Left forelimb (tissue), 1 donor: ENCODE measurements around the gene OTX2.

Experiments used
- DNase-seq: peaks from one replicate; pipeline ENCODE4 v3.0.0-alpha.2; 2018; ENCODE audit warnings: low spot score

The OTX2 gene

DNA sequence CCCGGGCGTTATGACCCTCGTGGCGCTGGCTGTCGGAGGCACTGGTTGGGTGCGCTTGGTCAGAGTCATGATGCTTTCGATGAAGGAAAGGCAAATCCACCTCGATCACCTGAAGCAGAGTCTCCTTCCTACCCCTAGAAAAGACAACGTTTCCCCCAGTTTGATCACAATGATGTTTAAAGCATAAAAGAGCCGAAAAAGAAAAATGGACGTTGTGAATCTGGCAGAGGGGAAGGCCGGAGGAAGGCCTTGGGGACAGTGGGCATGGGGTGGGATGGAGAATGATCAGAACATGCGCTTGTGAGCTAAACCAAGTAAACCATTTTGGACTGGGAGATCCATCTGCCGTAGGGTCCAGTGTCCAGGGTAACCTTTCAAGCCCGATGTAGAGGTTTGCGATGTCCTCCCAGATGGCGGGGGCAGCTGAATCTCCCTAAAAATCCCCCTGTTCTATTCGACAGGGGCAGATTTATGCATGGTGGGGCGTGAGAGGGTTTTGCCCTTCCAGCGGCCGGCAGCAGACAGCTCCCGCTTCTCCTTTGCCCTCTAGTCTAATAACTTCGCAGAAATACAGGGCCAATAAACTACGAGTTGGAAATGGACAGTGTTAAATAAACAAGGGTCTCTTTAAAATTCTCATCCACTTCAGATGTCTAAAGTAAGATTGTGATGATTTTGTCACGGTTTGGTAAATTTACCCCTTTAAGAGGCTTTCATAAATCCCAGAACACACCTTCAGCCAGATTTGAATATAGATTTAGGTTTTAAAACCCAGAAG is 2.3 kb upstream of the OTX2 start:
- DNase-seq = no peak

DNA sequence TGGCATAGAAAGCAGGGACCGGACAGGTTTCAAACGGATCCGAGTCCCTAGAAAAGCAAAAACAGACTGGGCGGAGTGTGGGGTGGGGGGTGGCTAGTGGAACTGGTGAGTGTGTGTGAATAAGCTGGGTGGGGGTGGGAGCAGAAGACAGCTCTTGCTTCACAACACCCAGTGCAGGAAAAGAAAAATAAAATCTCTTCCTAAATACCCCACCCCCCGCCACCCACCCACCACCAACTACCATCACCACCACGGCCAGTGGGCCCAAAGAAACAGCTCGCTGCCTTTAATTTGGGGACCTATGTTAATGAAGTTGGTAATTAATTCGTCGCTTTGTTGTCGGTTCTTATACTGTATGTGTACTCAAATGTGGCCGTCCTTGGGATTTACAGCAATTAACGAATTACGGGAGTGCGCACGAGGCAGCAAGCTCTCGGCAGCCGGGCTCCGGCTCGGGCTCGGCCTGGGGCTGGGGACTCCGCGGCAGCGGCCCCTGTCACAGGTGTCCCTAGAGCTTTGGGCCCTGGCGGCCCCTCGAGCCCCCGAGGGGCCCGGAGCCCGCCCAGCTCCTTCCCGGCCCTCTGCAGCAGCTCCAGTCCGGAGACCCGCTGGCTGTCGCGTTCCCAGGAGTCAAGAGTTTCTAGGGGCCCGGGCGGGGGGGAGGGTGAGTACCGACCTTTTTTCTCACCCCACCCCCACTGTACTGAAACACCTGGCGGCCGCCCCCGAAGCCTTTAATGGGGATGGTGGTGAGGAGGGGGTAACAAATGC is 1.5 kb upstream of the OTX2 start:
- DNase-seq = no peak

DNA sequence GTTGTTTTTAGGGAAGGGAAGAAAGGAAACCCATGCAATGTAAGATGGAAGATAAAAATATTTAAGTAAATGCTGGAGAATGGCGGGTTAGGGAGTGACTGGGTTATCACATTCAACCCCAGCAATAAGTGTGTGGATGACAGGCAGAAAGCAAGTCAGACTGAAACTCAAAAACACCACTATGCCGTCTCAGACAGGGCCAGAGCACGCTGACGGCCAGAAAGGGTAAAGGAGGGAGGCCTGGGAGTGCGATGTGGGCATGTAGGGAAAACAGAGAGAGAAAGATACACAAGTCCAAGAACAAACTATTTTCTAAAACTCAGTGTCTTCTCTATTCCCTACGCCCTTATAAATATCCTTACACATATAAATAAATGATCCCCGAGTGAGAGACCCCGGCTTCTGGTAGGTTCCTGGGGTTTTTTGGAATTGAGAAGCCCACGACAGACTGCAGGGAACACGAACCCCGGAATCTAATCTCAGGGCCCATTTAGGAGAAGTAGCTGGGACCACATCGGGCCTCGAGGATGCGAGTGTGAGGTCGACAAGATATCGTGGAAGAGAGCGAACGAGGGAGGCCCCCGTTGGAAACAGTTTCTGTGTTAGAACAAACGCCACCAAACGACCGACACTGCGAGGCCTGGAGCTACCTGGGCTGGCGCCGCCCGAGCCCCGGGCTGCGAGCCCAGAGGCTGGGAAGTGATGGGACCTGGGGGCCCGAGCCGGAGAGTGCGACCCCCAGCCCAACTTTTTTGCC is 735 bp upstream of the OTX2 start:
- peak; percentile 64 for DNase-seq

GRCh38 chr14:56809270-56810146 is 771 bp downstream of the OTX2 start:
- no peak for DNase-seq

- peak; percentile 65 for DNase-seq
These were observed 1.7 kb downstream of the OTX2 start for GRCh38 chr14:56808383-56809269.

GRCh38 chr14:56808110-56808382 is 2.2 kb downstream of the OTX2 start:
- DNase-seq = no peak

DNA sequence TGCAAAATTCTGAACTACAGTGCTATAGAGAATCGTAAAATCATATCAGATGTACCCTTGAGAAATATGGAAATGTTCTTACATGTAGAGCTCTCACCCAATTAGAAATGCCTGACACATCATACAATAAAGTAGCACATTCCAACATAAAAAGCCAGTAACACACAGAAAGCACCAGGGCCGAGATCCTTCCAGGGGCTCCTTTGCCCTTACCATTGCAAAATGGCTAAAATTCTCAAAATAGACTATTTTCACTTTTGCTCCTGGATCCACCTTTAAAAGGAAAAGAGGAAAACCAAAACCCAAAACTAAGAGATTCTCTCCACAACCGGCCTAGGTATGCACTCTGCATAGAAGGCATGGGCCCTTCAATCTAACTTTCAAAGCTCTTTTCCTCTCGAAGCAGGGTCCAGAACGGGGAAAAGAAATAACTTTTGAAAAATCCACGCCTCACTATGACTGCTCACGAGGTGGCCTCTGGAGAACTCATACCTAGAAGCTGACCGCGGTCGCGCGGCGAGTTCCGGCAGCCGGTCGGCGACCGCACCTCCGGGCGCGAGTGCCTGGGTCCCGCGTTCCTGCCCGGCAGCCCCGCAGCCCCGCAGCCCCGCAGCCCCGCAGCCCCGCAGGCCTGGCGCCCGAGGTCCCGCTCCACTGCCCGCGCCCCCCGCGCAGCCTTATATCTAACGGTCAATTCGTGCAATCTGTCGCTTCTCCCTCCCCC is 2.7 kb downstream of the OTX2 start:
- DNase-seq = no peak

- no peak for DNase-seq
These were observed 3.5 kb downstream of the OTX2 start for GRCh38 chr14:56806760-56807159.

DNA sequence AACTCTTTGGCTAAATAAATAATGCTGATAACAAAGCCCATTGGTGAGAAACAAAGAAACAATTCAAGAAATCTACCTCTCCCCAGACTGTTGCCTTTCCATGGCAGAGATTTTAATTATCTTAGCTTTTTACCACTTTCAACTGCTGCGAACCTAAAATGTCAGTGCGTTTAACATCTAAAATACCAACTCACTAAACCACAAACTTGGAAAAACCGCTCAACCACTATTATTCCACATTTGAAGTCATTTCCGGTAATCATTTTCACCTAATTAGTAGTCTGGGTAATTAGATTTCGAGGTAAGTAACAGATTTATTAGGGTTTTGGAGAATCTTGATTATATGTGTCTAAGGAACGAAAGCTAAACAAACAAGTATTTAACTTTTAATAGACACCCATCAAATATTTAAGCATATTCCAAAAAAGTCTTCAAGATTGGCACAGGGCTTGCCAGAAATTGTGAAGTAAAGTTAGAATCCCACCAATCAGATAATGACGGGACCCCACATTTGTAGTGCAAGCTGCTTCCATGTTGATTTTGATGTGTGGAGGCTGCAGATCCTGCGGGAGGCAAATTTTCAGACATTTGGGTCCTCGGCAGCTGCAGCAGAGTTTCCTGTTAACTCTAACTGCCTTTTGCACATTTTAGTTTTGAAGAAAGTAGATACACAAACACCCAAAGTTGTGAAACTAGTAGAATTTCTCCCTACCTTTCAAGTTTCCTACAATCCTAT is 4.1 kb downstream of the OTX2 start:
- DNase-seq = no peak

DNA sequence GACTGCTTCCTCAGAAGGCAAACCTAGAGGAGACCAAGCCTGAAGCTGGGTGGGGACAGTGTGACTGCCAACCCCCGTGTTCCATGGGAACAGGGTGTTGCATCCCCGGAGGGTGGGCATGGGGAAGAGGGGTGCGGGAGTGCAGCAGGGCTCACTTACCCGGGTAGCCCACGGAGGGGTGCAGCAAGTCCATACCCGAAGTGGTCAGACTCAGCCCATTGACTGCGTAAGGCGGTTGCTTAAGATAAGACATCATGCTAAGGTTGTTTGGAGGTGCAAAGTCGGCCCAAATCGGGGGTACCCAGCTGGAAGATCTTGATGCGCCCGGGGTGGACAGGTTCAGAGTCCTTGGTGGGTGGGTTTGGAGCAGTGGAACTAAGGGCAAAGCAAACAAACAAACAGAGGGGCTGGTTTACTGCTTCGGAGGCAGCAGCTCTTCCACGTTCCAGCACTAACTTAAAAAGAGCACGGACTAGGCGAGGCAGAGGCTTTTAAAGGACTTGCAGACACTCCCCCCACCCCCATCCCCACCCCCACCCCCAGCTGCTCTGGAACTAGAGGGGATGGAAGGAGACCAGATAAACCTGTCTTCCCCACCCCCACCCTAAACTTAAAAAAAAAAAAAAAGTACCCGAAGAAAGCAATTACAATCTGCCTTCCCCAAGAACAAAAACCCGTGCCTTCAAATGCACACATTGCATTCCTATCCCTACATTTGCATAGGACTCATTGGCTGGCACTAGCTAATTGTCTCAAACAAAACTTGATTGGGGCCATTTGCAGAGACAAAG is 4.9 kb downstream of the OTX2 start:
- DNase-seq = no peak

- no peak for DNase-seq
These were observed 6.3 kb downstream of the OTX2 start for GRCh38 chr14:56803816-56804535.

DNA sequence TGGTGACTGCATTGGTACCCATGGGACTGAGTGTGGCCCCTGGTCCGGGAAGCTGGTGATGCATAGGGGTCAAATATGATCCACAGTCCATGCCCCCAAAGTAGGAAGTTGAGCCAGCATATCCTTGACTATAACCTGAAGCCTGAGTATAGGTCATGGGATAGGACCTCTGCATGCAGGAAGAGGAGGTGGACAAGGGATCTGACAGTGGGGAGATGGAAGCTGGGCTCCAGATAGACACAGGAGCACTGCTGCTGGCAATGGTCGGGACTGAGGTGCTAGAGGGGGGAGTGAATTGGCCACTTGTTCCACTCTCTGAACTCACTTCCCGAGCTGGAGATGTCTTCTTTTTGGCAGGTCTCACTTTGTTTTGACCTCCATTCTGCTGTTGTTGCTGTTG is 8.4 kb downstream of the OTX2 start:
- no peak for DNase-seq

- no peak for DNase-seq
These were observed 11.0 kb downstream of the OTX2 start for GRCh38 chr14:56799343-56799645.

DNA sequence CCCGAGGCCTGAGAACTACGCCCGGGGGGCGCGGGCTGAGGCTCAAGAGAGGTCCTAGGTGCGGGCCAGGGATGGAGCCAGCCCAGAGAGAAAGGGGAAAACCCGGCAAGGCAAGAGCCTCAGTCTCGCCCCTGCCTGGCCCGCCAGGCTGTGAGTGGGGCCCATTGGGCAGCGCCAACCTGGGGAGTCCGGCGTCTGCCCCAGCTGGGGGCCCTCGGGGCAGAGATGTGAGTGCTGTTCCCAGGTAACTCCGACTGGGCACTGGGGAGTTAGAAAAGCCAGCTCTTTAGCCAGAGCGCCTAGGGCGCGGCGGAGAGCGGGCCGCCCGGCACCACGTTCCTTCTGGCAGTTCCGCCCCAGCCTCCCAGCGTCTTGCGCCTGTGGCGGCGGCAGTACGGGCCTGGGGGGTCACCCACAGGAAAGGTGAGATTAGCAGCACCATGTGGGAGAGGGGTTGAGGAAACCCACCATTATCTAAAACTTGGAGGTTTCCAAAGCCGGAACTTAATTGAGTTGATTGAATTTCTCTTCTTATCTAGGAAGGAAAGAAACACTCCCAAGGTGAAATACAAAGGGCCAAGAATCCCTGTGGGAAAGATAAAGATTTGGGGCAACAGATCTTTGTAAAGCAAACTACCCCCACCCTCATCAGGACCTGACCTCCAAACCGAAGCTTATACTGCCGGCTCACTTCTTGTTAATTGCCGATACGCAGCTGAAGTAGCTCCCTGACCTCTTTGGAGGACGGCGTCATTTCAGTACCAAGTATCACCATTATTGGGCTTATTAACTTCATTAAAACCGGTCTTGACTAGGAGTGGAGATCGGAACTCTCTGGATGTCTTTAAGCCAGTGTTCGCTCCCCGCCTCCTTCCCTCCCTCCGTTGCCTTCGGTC is 11.6 kb downstream of the OTX2 start:
- no peak for DNase-seq

DNA sequence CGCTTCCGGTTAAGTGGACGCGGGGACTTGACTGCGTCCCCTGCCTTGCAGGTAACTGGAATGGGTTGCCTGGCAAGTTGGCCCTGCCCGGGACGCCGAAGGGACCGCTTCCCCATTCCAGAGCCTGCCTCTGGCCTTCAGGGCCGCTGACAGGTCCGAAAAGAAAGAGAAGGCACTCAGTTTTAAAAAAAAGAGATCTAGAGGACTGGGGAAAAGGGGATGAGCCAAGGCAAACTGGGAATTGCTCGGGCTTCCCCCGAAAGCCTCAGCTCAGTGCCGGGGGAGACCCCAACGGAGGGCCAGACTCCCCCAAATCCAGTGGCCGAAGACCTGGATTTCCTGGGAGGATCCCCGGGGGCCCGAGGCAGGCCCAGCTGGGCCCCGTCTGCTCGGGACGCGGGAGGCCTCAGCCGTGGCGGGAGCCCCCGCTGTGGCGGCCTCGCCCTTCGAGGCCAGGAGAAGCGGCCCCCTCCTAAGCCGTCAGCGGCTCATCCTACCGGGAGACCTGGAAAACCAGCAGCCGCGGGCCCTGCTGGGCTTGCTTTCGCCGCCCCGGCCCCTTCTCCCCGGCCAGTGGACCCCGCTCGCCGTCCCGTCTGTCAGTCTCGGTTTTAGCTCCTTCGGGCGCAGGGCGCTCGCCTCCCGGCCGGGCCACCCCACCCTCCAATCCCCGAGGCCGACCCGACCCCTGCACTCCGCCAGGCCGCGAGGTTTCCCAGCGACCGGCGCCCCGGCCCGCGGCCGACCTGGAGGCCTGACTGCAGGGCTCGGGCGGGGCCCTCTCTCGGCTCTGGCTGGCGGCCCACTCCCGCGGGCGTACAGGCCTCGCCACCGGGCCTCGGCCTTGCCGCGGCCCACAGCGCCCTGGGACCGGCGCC is 12.5 kb downstream of the OTX2 start:
- DNase-seq = no peak

DNA sequence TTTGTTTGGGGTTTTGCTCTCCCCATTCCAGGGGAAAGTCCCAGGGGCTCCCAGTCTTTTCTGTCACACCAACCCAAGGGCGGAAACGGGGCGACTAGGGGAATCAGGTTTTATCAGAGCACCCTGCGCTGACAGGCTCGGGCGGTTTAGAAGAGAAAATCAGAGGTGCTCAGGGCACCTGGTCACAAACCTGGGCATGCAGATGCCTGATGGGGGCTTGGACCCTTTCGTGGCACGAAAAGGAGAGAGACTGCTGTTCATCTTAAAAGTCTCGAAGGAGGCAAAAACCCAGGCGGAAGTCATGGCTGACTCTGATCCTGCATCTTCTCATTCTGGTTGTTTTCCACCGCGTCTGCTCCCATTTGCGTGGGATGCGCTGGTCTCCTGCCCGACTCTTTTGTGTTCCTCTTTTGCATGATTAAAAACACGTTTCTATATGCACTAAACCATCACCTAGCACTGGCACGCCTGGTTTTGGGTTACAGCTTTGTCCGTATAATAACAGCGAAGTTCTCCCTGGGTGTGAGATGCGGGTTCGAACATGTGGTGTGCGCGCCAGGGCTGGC is 13.2 kb downstream of the OTX2 start:
- no peak for DNase-seq
